Heart left ventricle (tissue), 16 donors: ENCODE measurements around the gene TTBK1. TPM values are rescaled to one million over a fixed set of nuclear protein-coding genes. Genes with fewer than 3 reads are reported as not detected.

Source experiments
- ATAC-seq, 4 donors: fragments of 200-7000 bp; cut with Tn5 transposase; one replicate each; pipeline ENCODE4 v1.9.1; 2020 to 2022; ENCODE audit warnings: moderate library complexity in 4 of 4, mild to moderate bottlenecking in 3 of 4, moderate number of reproducible peaks in 1 of 4
- DNase-seq, 5 donors: peaks; one replicate each; pipeline ENCODE4 v3.0.0-alpha.2; 2020
- H3K27ac ChIP-seq, 12 donors: fragments of 200-600 bp; sonication (generic) in 4 of 12; one replicate each; pipeline versions ENCODE4 v1.5.0 to v1.8.0; 2016 to 2022; ENCODE audit warnings: mild to moderate bottlenecking in 2 of 12
- H3K27me3 ChIP-seq, 9 donors: fragments of 200-600 bp; sonication (generic) in 2 of 9; one replicate each; pipeline versions ENCODE4 v1.5.1 to v1.8.0; 2016 to 2022; ENCODE audit warnings: mild to moderate bottlenecking in 3 of 9
- H3K36me3 ChIP-seq, 9 donors: fragments of 200-600 bp; sonication (generic) in 2 of 9; one replicate each; pipeline versions ENCODE4 v1.5.0 to v1.8.0; 2018 to 2022; ENCODE audit warnings: mild to moderate bottlenecking in 2 of 9
- H3K4me1 ChIP-seq, 12 donors: fragments of 200-600 bp; sonication (generic) in 4 of 12; one replicate each; pipeline versions ENCODE4 v1.5.0 to v1.8.0; 2016 to 2022; ENCODE audit warnings: mild to moderate bottlenecking in 3 of 12
- H3K4me3 ChIP-seq, 12 donors: fragments of 200-600 bp; sonication (generic) in 4 of 12; one replicate each; pipeline versions ENCODE4 v1.5.0 to v1.8.0; 2017 to 2022; ENCODE audit warnings: mild to moderate bottlenecking in 9 of 12, moderate library complexity in 4 of 12
- H3K9me3 ChIP-seq, 12 donors: fragments of 200-600 bp; sonication (generic) in 4 of 12; one replicate each; pipeline versions ENCODE4 v1.5.0 to v1.8.0; 2016 to 2022; ENCODE audit warnings: mild to moderate bottlenecking in 1 of 12
- POLR2A ChIP-seq, 2 donors: fragments of 450-650 bp; IDR thresholded peaks; one replicate each; pipeline ENCODE4 v1.6.1; 2017; ENCODE audit warnings: antibody characterized with exemption in 2 of 2, mild to moderate bottlenecking in 2 of 2, moderate library complexity in 2 of 2
- WGBS, 4 donors: extraction: QIAGEN DNeasy Blood & Tissue Kit in 2 of 4; methylation state at CpG; one replicate each; pipeline versions ENCODE4 v1.1.5 to v1.1.7; 2013 to 2018; 5-methylcytosine and 5-hydroxymethylcytosine counted together
- intact Hi-C, 10 donors: fragments of 100-400 bp; cut with DNase I; formaldehyde crosslinking; loops; one replicate each; pipeline versions ENCODE4 v1.11.1 to v1.14.2; 2022
- polyA plus RNA-seq, 2 donors: library from polyadenylated mRNA; stranded (reverse); fragments of 200-250 nt; gene quantifications; one replicate each; pipeline ENCODE4 v1.2.3, GENCODE V29; 2013
- total RNA-seq, 9 donors: library from RNA; depleted of rRNA in 2 of 9; stranded (reverse); fragments of >200 nt in 2 of 9; fragmentation: NEBNext Ultra II Directional in 3 of 9; extraction: Animal tissue kit (Norgen Biotek cat#: 25700) in 3 of 9; gene quantifications; one replicate each; pipeline versions ENCODE4 v1.1.0 to v1.2.4, GENCODE V29; 2016 to 2023
- TF ChIP-seq, protein P1 (sequence below), 12 donors: fragments of 200-600 bp; sonication (generic) in 4 of 12; IDR thresholded peaks; one replicate each; pipeline versions ENCODE4 v1.5.0 to v1.8.0; 2018 to 2022; ENCODE audit warnings: antibody characterized with exemption in 12 of 12, mild to moderate bottlenecking in 5 of 12
- donor health status: ischemic (EF 13 %, LVEDD 7.1; RV severe dilation, severe dysfunction).
- donor health status: healthy with polysubstance abuse.
- donor health status: DM: no; HTN: yes; CAD: no.
- donor health status: DM: no; HTN: no; CAD: no.
- donor health status: ischemic (EF 25% LVEDD 6.9; RV normal size, moderate dysfunction).
- donor health status: ischemic (EF 25% LVEDD 5.7; RV mildly dilated, moderate dysfunction).
- donor health status: healthy.
- donor health status: DM: yes; HTN: yes; CAD: no.
- donor health status: ischemic (EF 35%, LVEDD 5.7; RV mildly dilated, moderate dysfunction).
- donor health status: nonischemic (EF 11% LVEDD 7.7; RV severe dilation, severe dysfunction).
- donor health status: DM: yes; HTN: yes; CAD: no.
- donor health status: PGD.
- donor health status: ischemic (EF 29% LVEDD 5.4; RV normal size, mild dysfunction).
- donor health status: nonischemic (EF 23%, LVEDD 6.1; RV moderate dilation, normal function).

The TTBK1 gene
- total and polyA plus RNA-seq, 11 donors, result 0.04 to 0.52 (median 0.27) TPM

DNA sequence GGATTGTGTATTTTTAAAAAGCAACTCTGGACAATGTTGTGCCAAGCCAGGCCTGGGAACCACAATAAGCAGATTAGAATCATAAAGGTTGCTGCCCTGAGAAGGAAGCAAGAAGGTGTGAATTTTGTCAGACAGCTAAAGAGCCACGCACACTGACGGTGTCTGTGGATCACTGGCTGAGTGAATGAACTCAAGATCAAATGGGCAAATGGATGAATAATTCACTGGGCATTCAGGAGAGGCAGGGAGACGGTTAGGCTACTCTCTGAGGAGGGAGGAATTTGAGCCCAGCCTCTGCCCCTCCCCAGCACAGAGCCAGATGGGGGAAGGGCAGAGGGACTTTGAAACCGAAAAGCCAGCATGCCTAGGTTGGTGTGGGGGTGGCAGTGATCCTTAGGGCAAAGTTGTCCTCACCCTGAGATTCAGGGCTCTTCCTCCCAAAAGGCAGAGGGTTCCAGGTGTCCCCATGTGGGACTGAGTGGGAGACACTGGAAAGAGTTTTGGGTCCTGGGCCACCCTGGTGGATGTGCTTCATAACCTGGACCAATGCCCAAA is 35.3 kb downstream of the TTBK1 start:
- WGBS, 4 donors, result 57 to 69% (median 59%) methylated on average over 3 to 4 of the region's 4 CpGs
- Histone ChIP-seq H3K27ac (peak overlapping the region in 1 of 12 donors; percentile 17), H3K36me3 (no peaks in the 10 kb centered on the region), H3K27me3 (peaks cover 0 to 30% (median 13%) of the 10 kb centered on the region in 9 donors), H3K4me3 (no peak overlapping the region), H3K4me1 (peaks cover 0 to 15% (median 8%) of the 10 kb centered on the region in 12 donors), H3K9me3 (no peaks in the 10 kb centered on the region)
- peak in 1 of 4 donors; percentile 13 for ATAC-seq
- TF ChIP-seq, protein P1, sequence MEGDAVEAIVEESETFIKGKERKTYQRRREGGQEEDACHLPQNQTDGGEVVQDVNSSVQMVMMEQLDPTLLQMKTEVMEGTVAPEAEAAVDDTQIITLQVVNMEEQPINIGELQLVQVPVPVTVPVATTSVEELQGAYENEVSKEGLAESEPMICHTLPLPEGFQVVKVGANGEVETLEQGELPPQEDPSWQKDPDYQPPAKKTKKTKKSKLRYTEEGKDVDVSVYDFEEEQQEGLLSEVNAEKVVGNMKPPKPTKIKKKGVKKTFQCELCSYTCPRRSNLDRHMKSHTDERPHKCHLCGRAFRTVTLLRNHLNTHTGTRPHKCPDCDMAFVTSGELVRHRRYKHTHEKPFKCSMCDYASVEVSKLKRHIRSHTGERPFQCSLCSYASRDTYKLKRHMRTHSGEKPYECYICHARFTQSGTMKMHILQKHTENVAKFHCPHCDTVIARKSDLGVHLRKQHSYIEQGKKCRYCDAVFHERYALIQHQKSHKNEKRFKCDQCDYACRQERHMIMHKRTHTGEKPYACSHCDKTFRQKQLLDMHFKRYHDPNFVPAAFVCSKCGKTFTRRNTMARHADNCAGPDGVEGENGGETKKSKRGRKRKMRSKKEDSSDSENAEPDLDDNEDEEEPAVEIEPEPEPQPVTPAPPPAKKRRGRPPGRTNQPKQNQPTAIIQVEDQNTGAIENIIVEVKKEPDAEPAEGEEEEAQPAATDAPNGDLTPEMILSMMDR (IDR thresholded peaks at IDR 0.05), result no peak
- TF ChIP-seq POLR2A (IDR thresholded peaks at IDR 0.05), result no peak
- peak in 1 of 5 donors; percentile 17 for DNase-seq
- intact Hi-C loops, result no loop called here

DNA sequence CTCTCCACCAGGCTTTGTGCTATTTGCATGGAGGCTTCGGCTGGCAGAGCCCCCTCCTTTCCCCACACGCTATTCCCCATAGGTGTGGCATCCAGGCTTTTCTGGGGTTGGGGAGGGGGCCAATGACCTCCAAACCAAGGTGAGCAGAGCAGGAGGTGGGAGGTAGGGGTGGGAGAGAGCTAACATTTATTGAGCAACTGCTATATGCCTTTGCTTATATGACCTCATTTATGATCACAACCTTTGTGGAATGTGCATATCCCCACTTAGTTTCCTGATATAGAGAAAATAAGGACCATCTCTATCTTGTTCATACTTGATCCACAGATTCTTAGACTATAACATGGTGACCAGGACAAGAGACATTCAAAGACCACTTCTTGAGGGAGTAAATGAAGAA is 37.0 kb downstream of the TTBK1 start:
- Histone ChIP-seq H3K27me3 (peaks cover 0 to 33% (median 7%) of the 10 kb centered on the region in 9 donors), H3K9me3 (no peaks in the 10 kb centered on the region), H3K36me3 (no peaks in the 10 kb centered on the region), H3K4me1 (peaks cover 0 to 14% (median 6%) of the 10 kb centered on the region in 12 donors), H3K4me3 (no peak overlapping the region), H3K27ac (no peak overlapping the region)
- WGBS, 4 donors, result 73 to 100% (median 83%) methylated on average over 2 of the region's 2 CpGs
- intact Hi-C loops, result no loop called here
- ATAC-seq (no peak), DNase-seq (peak in 1 of 5 donors; percentile 31)
- no peak for TF ChIP-seq POLR2A (IDR thresholded peaks at IDR 0.05)
- TF ChIP-seq, protein P1 (IDR thresholded peaks at IDR 0.05), result no peak

DNA sequence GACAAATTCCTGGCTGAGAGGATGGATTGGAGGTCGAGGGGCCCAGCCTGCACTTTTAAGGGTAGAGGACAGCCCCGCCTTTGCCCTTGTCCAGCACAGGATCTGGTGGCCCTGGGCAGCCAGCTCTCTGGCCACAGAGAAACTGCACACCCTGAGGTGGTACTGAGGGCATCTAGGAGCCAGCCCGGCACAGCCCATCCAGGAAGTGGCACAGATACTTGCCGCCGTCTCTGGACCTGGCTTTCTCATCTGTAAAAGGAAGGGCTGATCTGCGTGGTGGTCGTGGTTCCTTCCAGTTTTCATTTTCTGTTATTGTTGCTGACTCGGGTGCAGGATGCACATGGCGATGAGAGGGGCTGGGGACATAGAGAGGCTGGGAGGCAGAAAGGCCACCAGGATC is 38.8 kb downstream of the TTBK1 start:
- TF ChIP-seq, protein P1 (IDR thresholded peaks at IDR 0.05), result no peak
- TF ChIP-seq POLR2A (IDR thresholded peaks at IDR 0.05), result no peak
- Histone ChIP-seq H3K4me1 (peaks cover 0 to 10% (median 0%) of the 10 kb centered on the region in 12 donors), H3K36me3 (no peaks in the 10 kb centered on the region), H3K27me3 (peaks cover 0 to 30% (median 2%) of the 10 kb centered on the region in 9 donors), H3K9me3 (no peaks in the 10 kb centered on the region), H3K27ac (no peak overlapping the region), H3K4me3 (no peak overlapping the region)
- ATAC-seq (no peak), DNase-seq (peak in 1 of 5 donors; percentile 32)
- 66 to 79% (median 74%) methylated on average over 9 of the region's 9 CpGs for WGBS, 4 donors
- intact Hi-C loops, result no loop called here

DNA sequence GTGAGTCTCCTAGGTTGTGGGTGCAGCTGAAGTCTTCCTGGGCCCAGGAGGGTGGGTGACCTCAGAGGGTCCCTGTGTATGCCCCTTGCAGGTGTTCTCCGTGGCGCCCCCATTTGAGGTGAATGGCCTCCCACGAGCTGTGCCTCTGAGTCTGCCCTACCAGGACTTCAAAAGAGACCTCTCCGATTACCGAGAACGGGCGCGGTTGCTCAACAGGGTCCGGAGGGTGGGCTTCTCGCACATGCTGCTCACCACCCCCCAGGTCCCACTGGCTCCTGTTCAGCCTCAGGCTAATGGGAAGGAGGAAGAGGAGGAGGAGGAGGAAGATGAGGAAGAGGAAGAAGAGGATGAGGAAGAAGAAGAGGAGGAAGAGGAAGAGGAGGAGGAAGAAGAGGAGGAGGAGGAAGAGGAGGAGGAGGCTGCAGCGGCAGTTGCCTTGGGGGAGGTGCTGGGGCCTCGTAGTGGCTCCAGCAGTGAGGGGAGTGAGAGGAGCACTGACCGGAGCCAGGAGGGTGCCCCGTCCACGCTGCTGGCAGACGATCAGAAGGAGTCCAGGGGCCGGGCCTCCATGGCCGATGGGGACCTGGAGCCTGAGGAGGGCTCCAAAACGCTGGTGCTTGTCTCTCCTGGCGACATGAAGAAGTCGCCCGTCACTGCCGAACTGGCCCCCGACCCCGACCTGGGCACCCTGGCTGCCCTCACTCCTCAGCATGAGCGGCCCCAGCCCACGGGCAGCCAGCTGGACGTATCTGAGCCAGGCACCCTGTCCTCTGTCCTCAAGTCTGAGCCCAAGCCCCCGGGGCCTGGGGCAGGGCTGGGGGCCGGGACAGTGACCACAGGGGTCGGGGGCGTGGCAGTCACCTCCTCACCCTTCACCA is 39.6 kb downstream of the TTBK1 start:
- peaks cover 0 to 30% (median 2%) of the 10 kb centered on the region in 9 donors for H3K27me3 ChIP-seq
- no peak overlapping the region for H3K27ac ChIP-seq
- no peak overlapping the region for H3K4me3 ChIP-seq
- H3K9me3 ChIP-seq, result no peaks in the 10 kb centered on the region
- no peak for TF ChIP-seq POLR2A (IDR thresholded peaks at IDR 0.05)
- TF ChIP-seq, protein P1 (IDR thresholded peaks at IDR 0.05), result no peak
- intact Hi-C loops, result no loop called here
- peaks cover 0 to 10% (median 0%) of the 10 kb centered on the region in 12 donors for H3K4me1 ChIP-seq
- no peak for ATAC-seq
- peak in 1 of 5 donors; percentile 44 for DNase-seq
- WGBS, 4 donors, result 80 to 87% (median 82%) methylated on average over 27 to 32 of the region's 32 CpGs
- no peaks in the 10 kb centered on the region for H3K36me3 ChIP-seq
